ENCODE data around the gene PPT1. TPM values are rescaled to one million over a fixed set of nuclear protein-coding genes. Genes with fewer than 3 reads are reported as not detected.

PPT1 gene
- total RNA-seq (64.2 and 86.5 TPM in 2 replicates), polyA plus RNA-seq (78.0 and 80.2 TPM in 2 replicates)

- Histone ChIP-seq H3K79me2 (peaks cover 14% of the 10 kb centered on the region), H3K27ac (peak within 1 kb of the TSS; percentile 62), H3K27me3 (no peaks in the 10 kb centered on the region), H3K4me1 (ENCODE audit: insufficient read depth) (peaks cover 12% of the 10 kb centered on the region), H3K4me2 (peak within 1 kb of the TSS; percentile 92), H2AFZ (peak within 1 kb of the TSS; percentile 99), H3K36me3 (replicated peaks; ENCODE audit: insufficient read depth, low read depth) (no peaks in the 10 kb centered on the region), H4K20me1 (ENCODE audit: insufficient read depth, poor library complexity, severe bottlenecking) (no peaks in the 10 kb centered on the region), H3K9me2 (replicated peaks; ENCODE audit: insufficient read depth) (no peaks in the 10 kb centered on the region), H3K4me3 (peak within 1 kb of the TSS; percentile 84), H3K9me3 (ENCODE audit: low read depth) (no peaks in the 10 kb centered on the region)
- DNase-seq (ENCODE audit: low spot score): peak; percentile 88
- peak; percentile 30 for TF ChIP-seq CTCF (IDR thresholded peaks at IDR 0.05; ENCODE audit: poor library complexity)
- no peak for TF ChIP-seq EZH2 (IDR thresholded peaks at IDR 0.05; ENCODE audit: borderline replicate concordance)
- 2% methylated on average over 51 of the region's 51 CpGs for WGBS (ENCODE audit: low lambda C conversion rate, missing lambda C conversion rate)
These were observed at the start of gene PPT1 for GRCh38 chr1:40096977-40097782. Gene PPT1, minus strand, starts transcription at chr1:40097252. Its CDS starts 14 bp downstream, at chr1:40097238.

- Histone ChIP-seq H3K27ac (no peak overlapping the region), H4K20me1 (ENCODE audit: insufficient read depth, poor library complexity, severe bottlenecking) (no peaks in the 10 kb centered on the region), H3K79me2 (no peaks in the 10 kb centered on the region), H3K36me3 (replicated peaks; ENCODE audit: insufficient read depth, low read depth) (no peaks in the 10 kb centered on the region), H3K27me3 (peaks cover 41% of the 10 kb centered on the region), H3K4me2 (peak overlapping the region; percentile 34), H3K9me3 (ENCODE audit: low read depth) (no peaks in the 10 kb centered on the region), H2AFZ (peak overlapping the region; percentile 14), H3K9me2 (replicated peaks; ENCODE audit: insufficient read depth) (no peaks in the 10 kb centered on the region), H3K4me3 (no peak overlapping the region), H3K4me1 (ENCODE audit: insufficient read depth) (no peaks in the 10 kb centered on the region)
- DNase-seq (ENCODE audit: low spot score): peak; percentile 86
- WGBS (ENCODE audit: low lambda C conversion rate, missing lambda C conversion rate): 20% methylated on average over 7 of the region's 7 CpGs
- TF ChIP-seq EZH2 (IDR thresholded peaks at IDR 0.05; ENCODE audit: borderline replicate concordance): no peak
- peak; percentile 84 for TF ChIP-seq CTCF (IDR thresholded peaks at IDR 0.05; ENCODE audit: poor library complexity)
These were observed 47.0 kb upstream of the PPT1 start for GRCh38 chr1:40143891-40144575.

GRCh38 chr1:40141878-40142535 is 45.0 kb upstream of the PPT1 start:
- H4K20me1 ChIP-seq (ENCODE audit: insufficient read depth, poor library complexity, severe bottlenecking): no peaks in the 10 kb centered on the region
- no peaks in the 10 kb centered on the region for H3K36me3 ChIP-seq (replicated peaks; ENCODE audit: insufficient read depth, low read depth)
- H3K4me2 ChIP-seq: no peak overlapping the region
- no peak overlapping the region for H3K27ac ChIP-seq
- no peaks in the 10 kb centered on the region for H3K9me2 ChIP-seq (replicated peaks; ENCODE audit: insufficient read depth)
- DNase-seq (ENCODE audit: low spot score): no peak
- no peak overlapping the region for H2AFZ ChIP-seq
- H3K9me3 ChIP-seq (ENCODE audit: low read depth): no peaks in the 10 kb centered on the region
- 56% methylated on average over 2 of the region's 2 CpGs for WGBS (ENCODE audit: low lambda C conversion rate, missing lambda C conversion rate)
- no peak overlapping the region for H3K4me3 ChIP-seq
- H3K27me3 ChIP-seq: peaks cover 25% of the 10 kb centered on the region
- no peak for TF ChIP-seq EZH2 (IDR thresholded peaks at IDR 0.05; ENCODE audit: borderline replicate concordance)
- no peak for TF ChIP-seq EZH2phosphoT487 (IDR thresholded peaks at IDR 0.05; ENCODE audit: low read depth, severe bottlenecking, unreplicated experiment)
- no peak for TF ChIP-seq CTCF (IDR thresholded peaks at IDR 0.05; ENCODE audit: poor library complexity)
- H3K4me1 ChIP-seq (ENCODE audit: insufficient read depth): no peaks in the 10 kb centered on the region
- no peaks in the 10 kb centered on the region for H3K79me2 ChIP-seq
